Stimulated activated CD4-positive, alpha-beta T cell treated with anti-CD3 and anti-CD28 coated beads, Interleukin-12 subunit alpha, Interleukin-12 subunit beta, amount 100 ng/mL, for 4 hours (primary cell): ENCODE results near the gene MBD4.
A peak's percentile ranks its signal among the peaks of the same experiment; 100 is the strongest.
"Not testable (repeated sequence)": the region's sequence is repeated elsewhere in the genome, so short reads cannot be mapped to it uniquely, and the experiment has no call there.

Experiments
- DNase-seq: peaks from one replicate; pipeline ENCODE4 v3.0.0-alpha.2; 2020

MBD4 gene

DNA sequence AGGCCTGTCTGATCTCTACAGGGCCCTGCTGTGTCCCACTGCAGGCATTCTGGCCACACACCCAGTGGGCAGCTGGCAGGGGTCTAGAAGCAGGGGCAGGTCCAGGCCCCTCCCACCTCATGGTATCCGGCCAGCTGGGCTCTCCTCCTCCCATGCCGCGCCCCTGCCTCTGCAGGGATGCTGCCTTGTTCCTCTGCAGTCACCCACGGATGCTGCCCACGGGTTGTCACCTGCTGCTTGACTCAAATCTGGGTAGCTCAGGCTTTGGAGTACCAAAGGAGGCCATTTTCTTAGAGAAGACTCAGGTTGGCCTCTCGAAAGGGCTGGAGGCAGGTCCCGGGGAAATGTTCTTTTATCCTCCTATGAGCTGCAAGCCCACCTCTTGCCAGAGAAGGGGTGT, 36.3 kb downstream of the MBD4 start:
- no peak for DNase-seq

GRCh38 chr3:129402616-129403015, 37.1 kb downstream of the MBD4 start:
- DNase-seq, result no peak

DNA sequence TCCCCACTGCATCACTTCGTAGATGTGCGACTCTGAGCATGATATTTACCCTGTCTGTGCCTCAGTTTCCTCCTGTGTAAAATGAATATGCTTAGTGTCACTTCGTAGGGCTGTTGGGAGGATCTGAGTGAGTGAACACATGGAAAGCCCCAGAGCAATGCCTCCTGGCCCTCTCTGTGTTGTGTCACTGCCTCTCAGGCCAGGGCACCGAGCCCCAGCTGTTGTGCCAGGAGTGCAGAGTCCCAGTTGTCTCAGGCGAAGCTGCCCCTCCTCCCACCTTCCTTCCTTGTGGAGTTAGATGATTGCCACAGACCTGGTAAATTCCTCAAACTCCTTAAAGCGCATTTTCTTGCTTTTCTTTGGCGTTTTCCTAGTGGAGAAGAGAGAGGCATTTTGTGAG, 37.5 kb downstream of the MBD4 start:
- no peak for DNase-seq

GRCh38 chr3:129399895-129400357, 39.8 kb downstream of the MBD4 start:
- DNase-seq, result no peak

- DNase-seq, result peak; percentile 56
Observed at GRCh38 chr3:129399145-129399894, 40.4 kb downstream of the MBD4 start.

- DNase-seq, result peak; percentile 18
Observed at GRCh38 chr3:129398803-129399144, 41.0 kb downstream of the MBD4 start.

DNA sequence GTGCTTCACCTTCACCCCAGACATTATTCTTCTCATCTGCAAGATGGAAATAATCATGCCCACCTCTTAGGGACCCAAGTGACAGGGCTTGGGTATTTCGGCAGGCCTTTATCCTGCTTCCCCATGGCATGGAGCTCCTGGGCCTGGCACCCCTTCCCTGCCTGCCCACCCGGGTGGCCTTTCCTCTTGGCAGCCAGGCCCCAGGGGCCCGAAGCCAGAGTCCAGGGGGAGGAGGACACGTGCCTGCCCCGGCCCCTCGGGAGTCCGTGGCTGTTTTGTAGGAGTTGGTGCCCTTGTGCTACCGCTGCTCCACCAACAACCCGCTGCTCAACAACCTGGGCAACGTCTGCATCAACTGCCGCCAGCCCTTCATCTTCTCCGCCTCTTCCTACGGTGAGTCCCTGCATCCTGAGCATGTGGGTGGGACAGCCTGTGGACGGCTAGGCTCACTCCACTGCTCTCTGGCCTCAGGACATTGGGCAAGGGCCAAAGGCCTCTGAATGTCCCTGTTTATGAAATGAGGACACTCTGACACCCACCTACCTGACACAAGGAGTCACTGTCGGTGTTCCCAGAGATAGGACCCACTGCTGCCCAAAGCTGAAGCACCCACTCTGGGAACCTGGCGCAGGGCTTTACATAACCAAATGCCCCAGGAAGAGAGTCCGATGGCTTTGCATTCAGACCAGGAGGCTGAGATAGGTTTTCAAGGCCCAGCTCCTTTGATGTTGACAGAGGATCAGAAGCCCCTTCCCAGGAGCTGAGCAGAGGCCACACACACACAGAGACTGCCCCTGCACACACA, 45.8 kb downstream of the MBD4 start:
- DNase-seq, result not testable (repeated sequence)

- DNase-seq, result no peak
Observed at GRCh38 chr3:129393271-129393670, 46.5 kb downstream of the MBD4 start.

GRCh38 chr3:129392106-129392887, 47.5 kb downstream of the MBD4 start:
- not testable (repeated sequence) for DNase-seq

DNA sequence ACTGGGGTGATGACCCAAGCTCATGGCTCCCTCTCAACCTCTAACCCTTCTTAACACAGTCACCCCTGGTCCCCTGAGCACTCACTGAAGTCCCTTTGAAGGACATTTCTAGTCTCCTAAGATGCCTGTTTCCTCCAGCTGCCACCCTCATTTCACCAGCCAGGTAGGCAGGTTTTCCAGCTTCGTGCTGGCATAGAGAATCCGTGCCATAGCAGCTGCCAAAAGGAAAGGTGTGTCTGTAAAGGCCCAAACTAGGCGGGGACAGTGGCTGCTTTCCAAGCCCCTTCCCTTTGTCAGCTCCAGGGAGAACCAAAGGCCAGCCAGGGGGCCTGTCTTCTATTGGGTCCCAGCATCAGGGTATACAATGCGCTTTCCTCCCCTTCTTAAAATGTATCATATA, 48.2 kb downstream of the MBD4 start:
- not testable (repeated sequence) for DNase-seq

DNA sequence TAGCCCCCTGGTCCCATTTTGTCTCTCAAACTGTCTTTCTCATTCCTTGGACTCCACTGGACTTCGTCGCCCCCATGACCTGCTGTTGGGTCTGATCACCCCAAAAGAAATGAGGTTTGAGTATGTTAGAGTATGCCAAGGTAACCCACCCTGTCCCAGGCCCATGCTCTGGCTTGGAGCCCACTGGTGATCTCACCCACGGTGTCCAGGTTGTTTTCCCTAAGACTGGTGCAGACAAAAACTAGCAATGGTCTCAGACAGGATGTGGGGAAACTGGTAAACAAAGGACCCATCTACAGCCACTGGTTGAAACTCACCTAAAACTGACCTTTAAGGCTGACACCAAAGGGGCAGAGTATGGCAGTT, 50.2 kb downstream of the MBD4 start:
- no peak for DNase-seq

DNA sequence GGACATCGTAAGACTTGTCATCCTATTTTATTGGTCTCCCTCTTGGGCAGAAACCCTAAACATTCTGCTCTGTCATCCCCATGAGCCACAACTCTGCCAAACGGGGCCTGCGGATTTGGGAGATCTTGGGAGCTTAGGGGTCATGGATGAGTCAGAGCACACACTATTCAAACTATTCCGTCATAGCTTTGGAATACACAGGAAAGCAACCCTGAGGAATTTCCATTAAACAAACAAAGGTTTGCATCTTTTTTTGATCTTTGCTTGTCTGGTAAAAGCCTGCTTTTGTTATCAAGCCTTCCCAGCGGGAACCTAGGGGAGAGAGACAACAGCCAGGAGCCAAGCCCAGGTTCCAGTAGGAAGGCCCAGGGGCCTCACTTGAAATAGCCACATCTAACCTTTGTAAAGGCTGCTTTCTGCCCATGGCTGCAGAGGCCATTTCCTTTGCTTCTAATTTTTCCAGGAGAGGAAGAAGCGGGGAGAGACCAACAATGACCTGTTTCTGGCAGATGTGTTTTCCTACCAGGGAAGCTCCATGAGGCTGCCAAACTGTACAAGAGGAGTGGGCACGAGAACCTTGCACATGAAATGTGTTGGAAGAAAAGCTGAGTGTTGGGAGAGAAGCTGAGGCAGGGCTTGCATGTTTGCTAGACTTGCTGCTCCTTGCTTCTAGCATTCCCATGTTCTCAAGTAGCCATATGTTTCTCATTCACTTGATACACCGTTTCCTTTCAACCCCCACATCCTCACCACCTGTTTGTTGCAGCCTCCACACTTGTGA, 50.8 kb downstream of the MBD4 start:
- DNase-seq, result not testable (repeated sequence)

DNA sequence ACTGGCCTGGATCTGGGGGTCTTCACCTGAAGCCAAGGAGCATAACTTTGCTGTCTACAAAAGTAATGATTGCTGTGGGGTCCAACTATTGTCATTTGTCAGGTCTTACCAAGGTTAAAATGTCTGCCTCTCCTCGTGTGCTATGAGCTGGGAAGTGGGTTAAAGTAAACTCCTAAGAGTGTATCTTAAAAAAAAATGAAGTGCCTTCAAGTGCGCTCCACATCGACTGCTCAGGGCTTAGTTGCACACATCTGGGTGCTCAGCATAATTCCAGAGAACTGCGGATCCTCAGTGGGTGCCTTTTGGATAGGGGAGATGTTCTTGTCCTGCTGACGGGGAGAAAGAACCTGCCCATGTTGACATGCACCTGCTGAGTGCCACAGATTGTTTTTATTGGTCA, 52.3 kb downstream of the MBD4 start:
- no peak for DNase-seq

DNA sequence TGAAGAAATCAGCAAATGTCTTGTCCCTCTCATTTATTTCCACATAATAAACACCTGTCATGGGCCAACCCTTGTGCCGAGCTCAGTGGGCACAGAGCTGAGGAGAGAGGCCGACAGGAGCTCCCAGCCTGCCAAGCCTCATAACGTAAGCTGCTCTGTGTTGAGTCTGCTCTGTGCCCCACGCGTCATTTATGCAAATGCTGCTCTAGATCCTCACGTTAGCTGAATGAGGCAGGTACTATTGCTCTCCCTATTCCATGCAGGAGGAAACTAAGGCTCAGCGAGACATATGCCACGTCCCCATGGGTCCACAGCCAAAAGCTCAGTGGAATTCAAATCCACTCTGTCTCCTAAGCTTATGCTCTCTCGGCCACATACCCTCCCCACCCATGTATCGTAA, 52.8 kb downstream of the MBD4 start:
- DNase-seq, result no peak

- DNase-seq, result not testable (repeated sequence)
Observed at GRCh38 chr3:129385507-129385906, 54.2 kb downstream of the MBD4 start.

GRCh38 chr3:129384594-129385323, 55.0 kb downstream of the MBD4 start:
- DNase-seq, result no peak

- DNase-seq, result not testable (repeated sequence)
Observed at GRCh38 chr3:129384103-129384502, 55.6 kb downstream of the MBD4 start.

- DNase-seq, result peak; percentile 23
Observed at GRCh38 chr3:129383292-129383860, 56.4 kb downstream of the MBD4 start.

DNA sequence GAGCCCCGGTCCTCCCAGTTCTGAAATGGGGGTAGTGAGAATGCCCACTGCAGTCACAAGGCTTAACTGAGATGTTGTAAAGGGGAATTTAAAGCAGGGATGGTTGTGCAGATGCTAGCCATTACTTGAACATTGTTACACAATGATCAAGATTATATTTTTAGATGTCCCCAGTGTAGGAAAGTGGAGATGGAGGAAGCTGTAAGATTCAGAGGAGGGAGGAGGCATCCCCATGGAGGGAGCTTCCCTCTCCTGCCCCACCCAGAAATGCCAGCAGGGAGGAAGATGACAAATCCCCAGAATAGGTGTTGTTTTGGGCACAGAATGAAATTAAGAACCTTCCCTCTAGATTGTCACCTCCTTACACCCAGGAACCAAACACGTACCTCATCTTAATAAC, 57.4 kb downstream of the MBD4 start:
- DNase-seq, result no peak
